DOHH2 (cell line): Measurements from ENCODE around the gene C19orf67.

Experiments
- H3F3A ChIP-seq: fragments of 200-600 bp; sonication (generic), shearing (Covaris generic); 2 replicates; pipeline ENCODE4 v1.6.0; 2016; ENCODE audit warnings: antibody characterized with exemption, mild to moderate bottlenecking; ENCODE audit not compliant: control insufficient read depth, insufficient read depth
- H3K27ac ChIP-seq: fragments of 200-600 bp; sonication (generic); 2 replicates; pipeline ENCODE4 v1.5.1; 2014; ENCODE audit warnings: low read depth, mild to moderate bottlenecking, low read length, moderate library complexity
- H3K27me3 ChIP-seq: fragments of 200-600 bp; sonication (generic); 2 replicates; pipeline ENCODE4 v1.6.1; 2014; ENCODE audit warnings: mild to moderate bottlenecking, low read length, mixed read lengths; ENCODE audit not compliant: control insufficient read depth
- H3K36me3 ChIP-seq: fragments of 200-600 bp; sonication (generic); 2 replicates; pipeline ENCODE4 v1.6.1; 2014; ENCODE audit warnings: mild to moderate bottlenecking, low read length, moderate library complexity, mixed read lengths; ENCODE audit not compliant: control insufficient read depth
- H3K4me1 ChIP-seq: fragments of 200-600 bp; sonication (generic); 2 replicates; pipeline ENCODE4 v1.6.1; 2014; ENCODE audit warnings: mild to moderate bottlenecking, low read length, mixed read lengths; ENCODE audit not compliant: control insufficient read depth
- H3K4me2 ChIP-seq: fragments of 200-600 bp; sonication (generic); 2 replicates; pipeline ENCODE4 v1.6.0; 2014; ENCODE audit warnings: mild to moderate bottlenecking, low read length, moderate library complexity
- H3K4me3 ChIP-seq: fragments of 200-600 bp; sonication (generic); 2 replicates; pipeline ENCODE4 v1.5.1; 2014; ENCODE audit warnings: mild to moderate bottlenecking, low read length, mixed read lengths
- H3K79me2 ChIP-seq: fragments of 200-600 bp; sonication (generic); 2 replicates; pipeline ENCODE4 v1.6.1; 2014; ENCODE audit warnings: mild to moderate bottlenecking, low read length, mixed read lengths; ENCODE audit not compliant: control insufficient read depth
- H3K9me2 ChIP-seq: fragments of 200-600 bp; sonication (generic); replicated peaks from 2 replicates; pipeline ENCODE4 v1.6.1; 2014; ENCODE audit warnings: mild to moderate bottlenecking, low read length, mixed read lengths; ENCODE audit not compliant: control insufficient read depth
- H3K9me3 ChIP-seq: fragments of 200-600 bp; sonication (generic); 2 replicates; pipeline ENCODE4 v1.6.1; 2014; ENCODE audit warnings: antibody characterized with exemption, low read length, mixed read lengths; ENCODE audit not compliant: control insufficient read depth, insufficient read depth
- H4K20me1 ChIP-seq: fragments of 200-600 bp; sonication (generic); 2 replicates; pipeline ENCODE4 v1.6.0; 2014; ENCODE audit warnings: low read depth, mild to moderate bottlenecking, antibody characterized with exemption, low read length, moderate library complexity; ENCODE audit not compliant: control insufficient read depth, insufficient read depth
- EZH2phosphoT487 ChIP-seq: fragments of 200-600 bp; sonication (generic); IDR thresholded peaks from 2 replicates; pipeline ENCODE4 v1.6.1; 2017; ENCODE audit warnings: borderline replicate concordance, mild to moderate bottlenecking, antibody characterized with exemption, low read length, moderate library complexity, mixed read lengths
- TF ChIP-seq, protein P1 (sequence below): fragments of 200-600 bp; sonication (generic); IDR thresholded peaks from one replicate; pipeline ENCODE4 v1.5.1; 2014; ENCODE audit warnings: antibody characterized with exemption, mild to moderate bottlenecking, low read depth, low read length; ENCODE audit not compliant: poor library complexity, severe bottlenecking

The C19orf67 gene

DNA sequence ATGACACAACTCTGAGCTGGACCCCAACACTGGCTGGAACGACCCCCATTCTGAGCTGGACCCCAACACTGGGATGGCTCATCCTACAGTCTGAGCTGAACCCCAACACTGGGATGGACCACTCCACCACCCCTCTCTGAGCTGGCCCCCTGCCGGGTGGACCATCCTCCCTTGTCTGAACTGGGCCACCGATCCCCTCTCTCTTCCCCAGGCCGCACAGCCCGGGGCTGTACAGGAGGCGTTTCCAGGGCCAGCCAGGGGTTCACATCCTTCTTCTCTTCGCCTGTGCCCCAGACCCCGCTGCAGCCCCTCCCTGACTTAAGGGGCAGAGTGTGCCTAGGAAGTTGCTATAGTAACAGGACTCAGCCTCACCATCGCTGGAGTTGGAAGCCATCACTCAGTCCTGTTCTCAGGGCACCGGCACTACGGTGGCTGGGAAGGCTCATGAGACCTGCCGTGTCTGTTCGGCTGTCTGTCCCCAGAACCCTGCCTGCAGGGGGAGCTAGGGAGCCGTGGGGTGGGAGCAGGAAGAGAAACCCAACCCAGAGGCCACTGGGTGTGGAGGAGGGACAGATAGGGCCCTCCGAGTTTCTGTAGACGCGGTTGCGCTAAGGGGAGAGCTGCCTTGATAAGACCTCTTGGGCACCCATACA lies 28.3 kb upstream of the C19orf67 start:
- Histone ChIP-seq H3K4me2 (no peak overlapping the region), H3K9me2 (no peaks in the 10 kb centered on the region), H3K4me1 (peaks cover 39% of the 10 kb centered on the region), H3K4me3 (no peak overlapping the region), H3K9me3 (no peaks in the 10 kb centered on the region), H3K27ac (no peak overlapping the region), H3F3A (peaks cover 8% of the 10 kb centered on the region), H3K27me3 (no peaks in the 10 kb centered on the region), H3K79me2 (peaks cover 36% of the 10 kb centered on the region), H4K20me1 (peaks cover 7% of the 10 kb centered on the region; the same call in 1 of the 2 replicates), H3K36me3 (no peaks in the 10 kb centered on the region)
- TF ChIP-seq, protein P1, sequence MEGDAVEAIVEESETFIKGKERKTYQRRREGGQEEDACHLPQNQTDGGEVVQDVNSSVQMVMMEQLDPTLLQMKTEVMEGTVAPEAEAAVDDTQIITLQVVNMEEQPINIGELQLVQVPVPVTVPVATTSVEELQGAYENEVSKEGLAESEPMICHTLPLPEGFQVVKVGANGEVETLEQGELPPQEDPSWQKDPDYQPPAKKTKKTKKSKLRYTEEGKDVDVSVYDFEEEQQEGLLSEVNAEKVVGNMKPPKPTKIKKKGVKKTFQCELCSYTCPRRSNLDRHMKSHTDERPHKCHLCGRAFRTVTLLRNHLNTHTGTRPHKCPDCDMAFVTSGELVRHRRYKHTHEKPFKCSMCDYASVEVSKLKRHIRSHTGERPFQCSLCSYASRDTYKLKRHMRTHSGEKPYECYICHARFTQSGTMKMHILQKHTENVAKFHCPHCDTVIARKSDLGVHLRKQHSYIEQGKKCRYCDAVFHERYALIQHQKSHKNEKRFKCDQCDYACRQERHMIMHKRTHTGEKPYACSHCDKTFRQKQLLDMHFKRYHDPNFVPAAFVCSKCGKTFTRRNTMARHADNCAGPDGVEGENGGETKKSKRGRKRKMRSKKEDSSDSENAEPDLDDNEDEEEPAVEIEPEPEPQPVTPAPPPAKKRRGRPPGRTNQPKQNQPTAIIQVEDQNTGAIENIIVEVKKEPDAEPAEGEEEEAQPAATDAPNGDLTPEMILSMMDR, result peak; percentile 62
- TF ChIP-seq EZH2phosphoT487, result no peak

DNA sequence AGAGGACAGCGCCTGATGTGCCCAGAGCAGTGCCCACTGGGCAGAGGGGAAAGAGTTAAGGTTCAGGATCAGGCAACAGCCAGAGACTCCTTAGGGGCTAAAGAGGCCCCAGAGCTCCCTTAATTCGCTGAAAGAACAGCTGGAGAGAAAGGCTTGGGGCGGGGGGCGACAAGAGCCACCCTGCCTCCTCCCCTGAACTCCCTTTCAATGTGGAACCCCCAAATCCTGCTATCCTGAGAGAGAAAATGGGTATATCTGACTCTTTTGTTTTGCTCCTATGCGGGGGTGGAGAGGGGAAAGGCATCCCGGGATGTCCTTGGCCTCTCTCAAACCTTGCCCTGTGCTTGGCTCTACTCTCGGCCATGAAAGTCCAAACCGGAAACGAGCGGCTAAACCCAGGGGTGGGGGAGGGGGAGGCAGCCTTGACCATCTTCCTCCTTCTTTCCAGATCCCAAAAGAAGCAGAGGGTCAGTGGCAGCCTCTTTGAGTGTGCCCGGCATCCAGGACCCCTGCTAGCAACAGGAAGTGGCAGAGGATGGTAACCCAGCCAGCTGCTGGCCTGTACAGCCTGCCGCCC lies 27.3 kb upstream of the C19orf67 start:
- 0 out of 2 replicates have a peak, but pooled peaks cover 5% of the 10 kb centered on the region for H4K20me1 ChIP-seq
- no peaks in the 10 kb centered on the region for H3K36me3 ChIP-seq
- H3K4me2 ChIP-seq, result no peak overlapping the region
- H3K4me3 ChIP-seq, result no peak overlapping the region
- no peaks in the 10 kb centered on the region for H3K27me3 ChIP-seq
- no peaks in the 10 kb centered on the region for H3K9me2 ChIP-seq
- peaks cover 4% of the 10 kb centered on the region; the same call in 1 of the 2 replicates for H3F3A ChIP-seq
- H3K79me2 ChIP-seq, result peaks cover 36% of the 10 kb centered on the region
- no peak for TF ChIP-seq EZH2phosphoT487
- TF ChIP-seq, protein P1, result no peak
- H3K4me1 ChIP-seq, result peaks cover 32% of the 10 kb centered on the region
- H3K9me3 ChIP-seq, result no peaks in the 10 kb centered on the region
- no peak overlapping the region for H3K27ac ChIP-seq

DNA sequence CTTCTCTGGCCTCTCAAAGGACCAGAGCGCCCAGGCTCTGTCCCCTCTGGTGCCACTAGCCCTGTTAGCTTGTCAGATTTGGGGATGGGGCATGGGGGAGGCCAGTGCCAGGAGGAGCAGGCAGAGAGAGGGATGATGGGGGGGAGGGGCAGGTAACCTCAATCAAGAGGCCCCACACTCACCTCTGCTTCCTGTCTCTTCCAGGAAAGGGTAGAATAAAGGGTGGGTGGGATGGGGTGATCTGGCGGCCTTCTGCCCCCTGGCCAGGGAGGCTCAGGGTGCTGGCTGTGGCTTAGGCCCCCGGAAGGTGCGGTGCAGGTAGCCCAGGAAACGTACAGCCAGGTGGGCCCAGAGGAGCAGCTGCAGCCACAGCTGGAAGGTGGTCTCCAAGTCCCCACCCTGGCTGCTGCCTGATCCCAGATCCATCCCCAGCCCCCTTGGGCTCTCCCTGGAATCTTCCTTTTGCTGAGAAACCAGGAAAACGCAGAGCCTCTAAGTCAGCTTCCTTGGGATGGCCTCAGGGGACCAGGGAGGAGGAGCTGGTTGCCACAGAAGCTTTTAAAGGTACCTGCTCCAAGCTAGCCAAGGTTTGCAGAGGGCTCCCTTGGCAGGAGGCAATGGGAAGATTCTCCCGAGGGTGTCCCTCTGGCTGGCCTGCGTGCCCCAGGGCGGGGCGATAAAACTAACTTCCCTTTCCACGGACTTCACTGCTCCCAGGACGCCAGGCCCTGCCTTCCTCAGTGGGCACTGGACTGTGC lies 26.6 kb upstream of the C19orf67 start:
- H4K20me1 ChIP-seq, result 0 out of 2 replicates have a peak, but pooled peaks cover 5% of the 10 kb centered on the region
- no peak overlapping the region for H3K27ac ChIP-seq
- H3F3A ChIP-seq, result peaks cover 4% of the 10 kb centered on the region; the same call in 1 of the 2 replicates
- no peak overlapping the region for H3K4me2 ChIP-seq
- H3K9me2 ChIP-seq, result no peaks in the 10 kb centered on the region
- TF ChIP-seq, protein P1, result no peak
- TF ChIP-seq EZH2phosphoT487, result no peak
- H3K4me3 ChIP-seq, result no peak overlapping the region
- no peaks in the 10 kb centered on the region for H3K9me3 ChIP-seq
- no peaks in the 10 kb centered on the region for H3K36me3 ChIP-seq
- no peaks in the 10 kb centered on the region for H3K27me3 ChIP-seq
- H3K79me2 ChIP-seq, result peaks cover 36% of the 10 kb centered on the region
- H3K4me1 ChIP-seq, result peaks cover 32% of the 10 kb centered on the region
